Measurements from ENCODE around the gene MS4A8.
"Not testable (repeated sequence)": the region's sequence is repeated elsewhere in the genome, so short reads cannot be mapped to it uniquely, and the experiment has no call there.

The MS4A8 gene

GRCh38 chr11:60731586-60731985, 32.2 kb downstream of the MS4A8 start:
- DNase-seq: no peak

- DNase-seq: no peak
Measured at GRCh38 chr11:60734279-60734678, 34.9 kb downstream of the MS4A8 start.

GRCh38 chr11:60739114-60739513, 39.7 kb downstream of the MS4A8 start:
- no peak for DNase-seq

- DNase-seq: no peak
Measured at GRCh38 chr11:60740573-60740972, 41.2 kb downstream of the MS4A8 start.

GRCh38 chr11:60741421-60741820, 42.0 kb downstream of the MS4A8 start:
- DNase-seq: no peak

GRCh38 chr11:60743058-60743457, 43.6 kb downstream of the MS4A8 start:
- DNase-seq: no peak

GRCh38 chr11:60744114-60744513, 44.7 kb downstream of the MS4A8 start:
- DNase-seq: no peak

- DNase-seq: no peak
Measured at GRCh38 chr11:60747359-60747873, 48.0 kb downstream of the MS4A8 start.

- DNase-seq: no peak
Measured at GRCh38 chr11:60748225-60748624, 48.8 kb downstream of the MS4A8 start.

GRCh38 chr11:60748821-60749220, 49.4 kb downstream of the MS4A8 start:
- no peak for DNase-seq

GRCh38 chr11:60750911-60751310, 51.5 kb downstream of the MS4A8 start:
- no peak for DNase-seq

GRCh38 chr11:60753309-60753708, 53.9 kb downstream of the MS4A8 start:
- DNase-seq: no peak

- no peak for DNase-seq
Measured at GRCh38 chr11:60754887-60755286, 55.5 kb downstream of the MS4A8 start.

GRCh38 chr11:60756307-60757032, 57.1 kb downstream of the MS4A8 start, which contains the start of gene MS4A15:
Gene MS4A15, plus strand, starts transcription at chr11:60756867. Its CDS starts 6,867 bp downstream, at chr11:60763734.
- DNase-seq: no peak

- no peak for DNase-seq
Measured at GRCh38 chr11:60757231-60757800, 57.9 kb downstream of the MS4A8 start.

GRCh38 chr11:60758671-60759070, 59.3 kb downstream of the MS4A8 start:
- not testable (repeated sequence) for DNase-seq

GRCh38 chr11:60759438-60760225, 60.2 kb downstream of the MS4A8 start:
- not testable (repeated sequence) for DNase-seq

GRCh38 chr11:60761436-60762190, 62.2 kb downstream of the MS4A8 start:
- no peak for DNase-seq

- no peak for DNase-seq
Measured at GRCh38 chr11:60762851-60763691, 63.7 kb downstream of the MS4A8 start.

GRCh38 chr11:60763692-60764369, 64.4 kb downstream of the MS4A8 start:
- DNase-seq: no peak

GRCh38 chr11:60764879-60765278, 65.5 kb downstream of the MS4A8 start:
- no peak for DNase-seq

Data from activated CD4-positive, alpha-beta T cell treated with anti-CD3 and anti-CD28 coated beads, Interleukin-2, amount 50 U/mL, for 4 hours (primary cell).